GM12872 (cell line): ENCODE data around the gene GZMA.

ENCODE experiments used
- CTCF ChIP-seq: IDR thresholded peaks from 3 replicates; pipeline ENCODE4 v1.5.1; 2011; ENCODE audit warnings: low read depth, mild to moderate bottlenecking, low read length, moderate library complexity; ENCODE audit not compliant: insufficient read depth

The GZMA gene

DNA sequence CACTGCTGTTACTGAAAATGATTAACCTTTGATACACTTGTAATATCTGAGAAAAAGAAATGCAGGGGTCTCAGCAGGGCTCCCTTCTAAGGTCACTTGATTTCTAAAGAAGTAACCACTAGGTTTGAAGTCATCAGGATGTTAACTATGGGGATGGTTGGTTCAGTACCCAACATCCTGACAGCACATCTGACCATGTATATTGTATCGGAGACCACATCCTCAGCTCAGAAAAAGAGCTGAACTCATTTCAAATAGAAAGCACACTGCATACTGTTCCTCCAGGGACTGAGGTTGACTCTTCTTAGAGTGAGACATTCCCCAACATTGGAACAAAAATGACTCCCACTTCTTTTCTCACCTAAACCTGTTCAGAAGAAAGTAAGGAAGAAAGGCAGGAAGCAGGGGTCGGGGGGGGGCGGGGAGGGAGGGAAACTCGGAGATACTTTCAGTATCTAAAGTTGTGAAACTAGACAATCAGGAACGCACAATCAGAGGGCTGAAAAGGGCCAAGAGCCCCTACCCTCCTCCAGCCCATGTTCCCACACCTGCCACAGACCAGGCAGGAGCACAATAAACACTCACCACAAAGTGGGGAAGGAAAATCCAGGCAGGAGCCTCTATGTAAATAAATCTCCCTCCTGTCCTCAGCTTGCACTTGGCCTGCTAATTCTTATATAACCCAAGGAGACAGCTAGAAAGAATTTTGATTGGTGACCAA is 730 bp upstream of the GZMA start:
- TF ChIP-seq CTCF = no peak

DNA sequence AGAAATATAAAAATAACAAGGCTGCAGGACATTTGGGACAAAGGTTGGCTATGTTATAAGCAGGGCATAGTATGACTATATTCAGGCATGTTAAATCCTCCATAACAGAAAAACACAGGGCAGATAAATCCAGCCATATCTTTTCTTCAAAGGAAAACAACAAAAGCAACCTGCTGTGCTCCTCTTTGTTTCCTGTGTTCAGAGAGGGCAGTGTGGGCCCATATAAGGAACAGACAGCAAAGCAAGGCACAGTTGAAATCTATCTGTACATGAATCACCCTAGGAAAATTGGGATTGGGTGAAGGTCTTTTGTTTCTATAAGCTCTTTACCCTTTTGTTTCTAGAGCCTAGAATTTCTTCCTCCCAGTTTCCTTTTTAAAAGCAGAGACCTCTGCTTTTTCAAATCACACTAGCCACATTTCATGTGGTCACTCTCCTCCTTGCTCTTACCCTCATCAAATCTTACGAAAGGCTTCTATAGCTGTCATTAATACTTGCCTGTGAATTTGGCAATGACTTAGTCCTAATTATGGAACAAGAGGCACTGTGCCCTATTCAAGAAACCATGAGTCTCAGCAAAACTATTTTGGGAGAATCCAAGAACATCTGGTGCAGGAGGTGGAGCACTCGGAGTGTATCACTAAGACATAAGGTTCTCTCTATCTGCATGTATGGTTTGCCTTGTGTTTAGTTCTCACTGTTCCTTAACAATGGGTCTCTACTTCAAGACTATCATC is 1.8 kb downstream of the GZMA start:
- TF ChIP-seq CTCF = no peak

DNA sequence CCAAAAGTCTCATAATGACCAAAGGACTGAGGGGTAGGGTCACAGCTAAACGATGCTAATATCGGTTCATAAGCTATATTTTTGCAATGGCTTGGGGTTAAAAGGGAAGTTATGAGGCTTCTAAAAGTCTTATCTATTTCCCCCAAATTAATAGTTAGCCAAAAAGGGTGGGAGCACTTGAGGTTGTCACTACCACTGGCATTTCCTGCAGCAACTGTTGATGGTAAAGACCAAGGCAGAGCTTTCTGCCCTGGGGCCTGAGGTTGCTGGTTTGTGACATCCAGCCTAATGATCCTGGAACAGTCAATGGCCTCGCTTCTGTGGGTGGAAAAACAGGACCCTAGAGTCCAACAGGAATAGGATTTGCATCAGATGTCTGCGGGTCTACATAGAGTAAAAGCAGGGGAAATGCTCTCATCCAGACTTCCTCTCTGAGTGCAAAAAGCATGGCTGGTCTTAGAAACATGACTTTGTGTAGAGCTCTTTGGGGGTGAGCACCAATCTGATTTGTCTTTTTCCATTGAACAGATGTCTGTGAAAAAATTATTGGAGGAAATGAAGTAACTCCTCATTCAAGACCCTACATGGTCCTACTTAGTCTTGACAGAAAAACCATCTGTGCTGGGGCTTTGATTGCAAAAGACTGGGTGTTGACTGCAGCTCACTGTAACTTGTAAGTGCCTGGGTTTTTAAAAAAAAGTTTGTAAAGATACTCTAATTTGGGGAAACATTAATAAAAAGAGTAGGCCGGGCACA is 2.7 kb downstream of the GZMA start:
- no peak for TF ChIP-seq CTCF

DNA sequence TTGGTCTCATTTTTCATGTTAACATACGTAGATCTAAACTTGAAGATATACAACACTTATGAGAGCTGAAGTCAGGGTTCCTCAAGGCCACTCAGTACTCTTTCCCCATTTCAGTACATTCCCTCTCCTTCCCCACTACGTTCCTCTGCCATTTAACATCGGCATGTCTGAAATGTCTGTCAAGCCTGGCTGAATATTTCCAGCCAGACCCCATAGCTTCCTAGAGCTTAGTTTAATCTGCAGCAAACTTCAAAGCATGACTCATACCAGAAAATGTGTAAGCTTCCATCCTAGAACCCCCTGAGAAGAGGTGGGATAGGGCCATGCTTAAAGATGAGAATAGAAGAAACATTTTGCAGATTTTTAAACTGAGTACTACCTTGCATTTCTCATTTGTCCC is 6.2 kb downstream of the GZMA start:
- no peak for TF ChIP-seq CTCF

DNA sequence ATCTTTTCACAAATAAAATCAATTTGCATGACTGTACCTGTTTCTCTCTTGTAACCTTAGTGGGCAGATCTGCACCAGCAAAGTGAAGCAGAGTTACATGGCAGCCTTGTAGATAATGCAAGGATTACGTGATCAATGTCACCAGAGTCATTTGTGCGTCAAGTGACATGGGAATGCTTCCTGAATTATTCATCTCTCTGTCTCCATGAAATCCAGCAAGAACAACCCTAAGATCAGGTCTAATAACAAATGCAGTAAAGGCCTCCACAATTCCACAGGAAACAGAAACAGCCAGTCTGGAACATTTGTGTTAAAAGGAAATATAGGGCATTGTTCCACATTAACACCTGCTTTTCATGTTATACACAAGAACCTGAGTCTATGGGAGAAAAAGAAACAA is 7.8 kb downstream of the GZMA start:
- TF ChIP-seq CTCF = no peak

- TF ChIP-seq CTCF = no peak
These were observed 10.9 kb downstream of the GZMA start for GRCh38 chr5:55113327-55113726.

DNA sequence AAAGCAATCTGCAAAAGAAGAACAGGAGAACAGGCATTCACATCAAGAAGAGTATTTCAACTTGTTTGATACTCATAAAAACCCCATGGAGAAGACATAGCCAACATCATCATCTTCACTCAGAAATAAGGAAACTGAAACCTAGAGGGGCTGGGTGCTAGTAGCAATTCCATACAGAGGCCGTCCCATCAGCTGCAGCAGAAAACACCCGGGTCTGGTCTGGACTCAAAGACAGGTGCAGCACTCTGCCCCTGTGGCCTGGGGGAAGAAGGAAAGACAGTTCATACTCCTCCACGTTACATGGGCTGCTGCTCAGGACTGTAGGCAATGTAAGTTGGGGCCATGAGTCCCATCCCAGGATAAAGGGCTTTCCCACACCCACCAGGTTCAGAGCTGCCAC is 11.6 kb downstream of the GZMA start:
- no peak for TF ChIP-seq CTCF
